Effector memory CD4-positive, alpha-beta T cell (primary cell): Measurements from ENCODE around the gene ARHGAP4.

ENCODE experiments used
- DNase-seq, 3 donors: peaks; one replicate each; pipeline ENCODE4 v3.0.0-alpha.2; 2020
- H3K27ac ChIP-seq: 2 replicates; pipeline ENCODE4 v1.7.0; 2013; ENCODE audit warnings: mild to moderate bottlenecking, low read length, moderate library complexity; ENCODE audit not compliant: insufficient read depth, poor library complexity, severe bottlenecking
- H3K27me3 ChIP-seq: replicated peaks from 2 replicates; pipeline ENCODE4 v1.7.0; 2013; ENCODE audit warnings: mild to moderate bottlenecking, low read length; ENCODE audit not compliant: insufficient read depth, control insufficient read depth, poor library complexity, severe bottlenecking
- H3K36me3 ChIP-seq: 2 replicates; pipeline ENCODE4 v1.7.0; 2013; ENCODE audit warnings: mild to moderate bottlenecking, low read length, moderate library complexity; ENCODE audit not compliant: control insufficient read depth, insufficient read depth
- H3K4me1 ChIP-seq: 2 replicates; pipeline ENCODE4 v1.7.0; 2013; ENCODE audit warnings: low read length, mild to moderate bottlenecking; ENCODE audit not compliant: control insufficient read depth, insufficient read depth, poor library complexity, severe bottlenecking
- H3K4me3 ChIP-seq: 2 replicates; pipeline ENCODE4 v1.7.0; 2013; ENCODE audit warnings: low read length, low read depth, mild to moderate bottlenecking; ENCODE audit not compliant: insufficient read depth, poor library complexity, severe bottlenecking
- H3K9me3 ChIP-seq: 2 replicates; pipeline ENCODE4 v1.7.0; 2013; ENCODE audit warnings: mild to moderate bottlenecking, low read length, moderate library complexity; ENCODE audit not compliant: control insufficient read depth

The ARHGAP4 gene

GRCh38 chrX:153926858-153927671, 1.0 kb upstream of the ARHGAP4 start:
- Histone ChIP-seq H3K27ac (peak overlapping the region; percentile 98), H3K4me1 (peaks cover 34% of the 10 kb centered on the region), H3K36me3 (peaks cover 3% of the 10 kb centered on the region), H3K4me3 (peak overlapping the region; percentile 60), H3K27me3 (no peaks in the 10 kb centered on the region), H3K9me3 (no peaks in the 10 kb centered on the region)
- DNase-seq = peak; percentile 71 to 79 (median 74)

GRCh38 chrX:153926552-153926857, 441 bp upstream of the ARHGAP4 start:
- no peaks in the 10 kb centered on the region for H3K36me3 ChIP-seq
- H3K4me1 ChIP-seq = peaks cover 40% of the 10 kb centered on the region
- peak overlapping the region; percentile 98 for H3K27ac ChIP-seq
- no peaks in the 10 kb centered on the region for H3K27me3 ChIP-seq
- peak overlapping the region; percentile 60 for H3K4me3 ChIP-seq
- no peak for DNase-seq
- no peaks in the 10 kb centered on the region for H3K9me3 ChIP-seq

GRCh38 chrX:153925387-153925738, 701 bp downstream of the ARHGAP4 start:
- H3K9me3 ChIP-seq = no peaks in the 10 kb centered on the region
- H3K27ac ChIP-seq = peak overlapping the region; percentile 98
- H3K27me3 ChIP-seq = no peaks in the 10 kb centered on the region
- H3K36me3 ChIP-seq = peaks cover 4% of the 10 kb centered on the region
- H3K4me3 ChIP-seq = peak overlapping the region; percentile 51
- DNase-seq = no peak
- peaks cover 40% of the 10 kb centered on the region for H3K4me1 ChIP-seq

- Histone ChIP-seq H3K36me3 (peaks cover 7% of the 10 kb centered on the region), H3K4me3 (peak overlapping the region; percentile 51), H3K27me3 (no peaks in the 10 kb centered on the region), H3K27ac (peak overlapping the region; percentile 98), H3K9me3 (no peaks in the 10 kb centered on the region), H3K4me1 (peaks cover 39% of the 10 kb centered on the region)
- peak in 2 of 3 donors; percentile 26 to 35 for DNase-seq
Measured at GRCh38 chrX:153924149-153924861, 1.8 kb downstream of the ARHGAP4 start.

GRCh38 chrX:153922932-153923857, 2.9 kb downstream of the ARHGAP4 start:
- Histone ChIP-seq H3K9me3 (no peaks in the 10 kb centered on the region), H3K4me3 (no peak overlapping the region), H3K4me1 (peaks cover 36% of the 10 kb centered on the region), H3K27me3 (no peaks in the 10 kb centered on the region), H3K36me3 (peaks cover 13% of the 10 kb centered on the region), H3K27ac (peak overlapping the region; percentile 98)
- no peak for DNase-seq

GRCh38 chrX:153921511-153922446, 4.3 kb downstream of the ARHGAP4 start:
- no peak for DNase-seq
- Histone ChIP-seq H3K36me3 (peaks cover 13% of the 10 kb centered on the region), H3K4me1 (peaks cover 28% of the 10 kb centered on the region), H3K27me3 (no peaks in the 10 kb centered on the region), H3K4me3 (no peak overlapping the region), H3K27ac (peak overlapping the region; percentile 48), H3K9me3 (no peaks in the 10 kb centered on the region)

- H3K4me3 ChIP-seq = no peak overlapping the region
- no peaks in the 10 kb centered on the region for H3K27me3 ChIP-seq
- no peaks in the 10 kb centered on the region for H3K9me3 ChIP-seq
- H3K4me1 ChIP-seq = peaks cover 23% of the 10 kb centered on the region
- H3K36me3 ChIP-seq = peaks cover 13% of the 10 kb centered on the region
- DNase-seq = no peak
- H3K27ac ChIP-seq = no peak overlapping the region
Measured at GRCh38 chrX:153921070-153921469, 5.0 kb downstream of the ARHGAP4 start.

GRCh38 chrX:153920546-153920945, 5.5 kb downstream of the ARHGAP4 start:
- H3K36me3 ChIP-seq = peaks cover 17% of the 10 kb centered on the region
- no peak overlapping the region for H3K27ac ChIP-seq
- no peaks in the 10 kb centered on the region for H3K9me3 ChIP-seq
- no peaks in the 10 kb centered on the region for H3K27me3 ChIP-seq
- no peak overlapping the region for H3K4me3 ChIP-seq
- DNase-seq = no peak
- H3K4me1 ChIP-seq = peaks cover 21% of the 10 kb centered on the region

- DNase-seq = no peak
- no peaks in the 10 kb centered on the region for H3K27me3 ChIP-seq
- H3K9me3 ChIP-seq = no peaks in the 10 kb centered on the region
- H3K4me1 ChIP-seq = peaks cover 20% of the 10 kb centered on the region
- H3K36me3 ChIP-seq = peaks cover 17% of the 10 kb centered on the region
- H3K4me3 ChIP-seq = no peak overlapping the region
- H3K27ac ChIP-seq = no peak overlapping the region
Measured at GRCh38 chrX:153919281-153919680, 6.8 kb downstream of the ARHGAP4 start.
